GM19468 (cell line): ENCODE results near the gene BMP7.
"Not testable (repeated sequence)": the region's sequence is repeated elsewhere in the genome, so short reads cannot be mapped to it uniquely, and the experiment has no call there.

Source experiments
- ATAC-seq: cut with Tn5 transposase; IDR thresholded peaks from one replicate; pipeline ENCODE4 v1.9.1; 2021; ENCODE audit warnings: mild to moderate bottlenecking, moderate library complexity, moderate number of reproducible peaks; ENCODE audit not compliant: unreplicated experiment; ENCODE audit errors: extremely low read depth

Gene BMP7

GRCh38 chr20:57252559-57253162, 13.8 kb downstream of the BMP7 start:
- no peak for ATAC-seq

GRCh38 chr20:57251949-57252348, 14.5 kb downstream of the BMP7 start:
- ATAC-seq = no peak

DNA sequence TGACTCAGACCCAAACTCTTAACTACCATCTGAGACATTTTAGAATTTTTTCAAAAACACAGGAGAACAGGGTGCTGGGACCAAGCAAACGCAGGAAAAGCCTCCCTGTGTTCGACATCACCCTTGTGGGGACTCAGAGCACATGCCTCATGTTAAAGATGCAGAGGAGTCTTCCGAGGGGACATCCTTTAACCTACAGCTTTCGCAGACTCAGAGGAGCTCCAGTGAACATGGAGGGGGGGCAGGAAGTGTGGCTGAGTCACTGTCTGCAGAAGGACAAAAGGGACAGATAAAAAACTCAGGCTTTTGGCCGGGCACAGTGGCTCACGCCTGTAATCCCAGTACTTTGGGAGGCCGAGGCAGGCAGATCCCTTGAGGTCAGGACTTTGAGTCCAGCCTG, 15.1 kb downstream of the BMP7 start:
- no peak for ATAC-seq

DNA sequence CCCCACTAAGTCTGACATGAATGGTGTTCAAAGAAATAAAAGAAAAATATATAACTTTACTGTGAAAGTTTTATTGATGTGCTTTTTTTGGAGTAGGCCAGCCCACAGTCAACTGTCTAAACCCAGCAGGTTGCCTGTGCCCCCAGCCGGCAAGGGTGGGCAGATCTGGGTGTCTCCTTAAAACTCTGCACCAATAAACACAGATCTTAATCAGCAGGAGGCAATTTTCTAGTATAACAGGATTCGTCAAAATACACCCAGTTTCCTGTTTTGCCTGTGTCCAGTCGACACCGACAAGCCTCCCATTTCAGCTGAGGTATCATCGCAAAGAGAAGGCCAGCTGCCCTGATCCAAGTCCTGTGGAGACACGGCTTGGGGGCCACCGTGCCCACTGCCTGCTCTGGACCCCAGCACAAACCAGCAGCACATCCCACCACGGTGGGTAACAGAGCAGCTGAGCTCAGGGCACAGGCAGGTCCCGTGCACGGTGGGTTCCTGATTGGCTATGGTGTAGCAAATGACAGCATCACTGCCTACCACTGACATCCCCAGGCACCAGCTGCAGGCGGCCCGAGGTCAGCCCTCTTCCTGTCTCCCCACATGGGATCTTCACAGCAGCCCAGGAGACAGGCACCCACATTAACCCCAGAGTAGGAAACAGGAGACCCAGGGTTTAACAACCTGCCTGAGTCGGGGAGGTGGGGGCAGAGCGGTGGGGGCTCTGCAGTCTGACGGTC, 15.7 kb downstream of the BMP7 start:
- ATAC-seq = no peak

- no peak for ATAC-seq
Measured at GRCh38 chr20:57249772-57250171, 16.7 kb downstream of the BMP7 start.

DNA sequence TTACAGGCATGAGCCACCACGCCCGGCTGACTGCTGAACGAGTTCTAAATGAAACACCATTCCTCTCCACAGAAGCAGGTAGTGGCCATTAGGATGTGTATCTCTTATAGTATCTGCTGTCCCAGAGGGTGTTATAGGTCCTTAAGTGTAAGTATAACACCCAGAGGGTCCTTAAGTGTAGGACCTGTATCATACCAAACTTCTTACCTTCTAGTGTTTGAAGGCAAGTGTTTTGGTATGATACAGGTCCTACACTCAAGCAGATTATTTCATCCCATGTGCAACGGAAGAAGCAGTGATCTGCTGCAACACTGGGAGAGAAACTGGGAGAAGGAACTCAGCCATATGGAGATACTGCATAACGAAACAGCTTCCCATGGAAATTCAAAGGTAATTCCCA, 17.4 kb downstream of the BMP7 start:
- ATAC-seq = no peak

DNA sequence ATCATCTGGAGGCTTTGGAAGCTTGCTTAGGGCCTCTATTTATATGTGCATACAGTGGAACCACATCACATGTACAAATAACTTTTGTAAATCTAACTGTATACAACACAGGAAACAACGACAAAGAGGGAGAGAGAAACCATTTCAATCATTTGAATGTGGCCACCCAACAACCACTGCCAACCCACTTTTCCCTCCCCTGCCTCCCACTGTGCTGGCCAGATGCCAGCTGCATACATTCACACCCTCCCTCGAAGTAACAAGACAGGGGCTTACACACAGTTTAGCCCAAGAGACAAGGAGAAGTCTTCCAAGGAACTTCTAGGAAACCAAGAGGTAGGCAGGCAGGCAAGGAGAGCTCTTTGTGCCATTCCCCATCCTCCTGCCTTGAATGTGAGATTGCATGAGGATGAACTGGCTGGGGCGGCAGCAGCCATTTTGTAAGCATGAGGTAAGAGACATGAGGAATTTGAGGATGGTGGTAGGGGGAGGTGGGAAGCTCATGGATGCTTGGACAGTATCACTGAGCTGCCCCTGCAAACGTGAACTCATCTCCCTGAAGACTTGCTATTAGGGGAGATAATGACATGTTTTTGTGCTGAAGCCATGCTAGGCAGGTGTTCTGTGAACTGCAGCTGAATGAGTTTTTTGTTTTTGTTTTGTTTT, 18.2 kb downstream of the BMP7 start:
- ATAC-seq = no peak

GRCh38 chr20:57247292-57247965, 19.0 kb downstream of the BMP7 start:
- no peak for ATAC-seq

DNA sequence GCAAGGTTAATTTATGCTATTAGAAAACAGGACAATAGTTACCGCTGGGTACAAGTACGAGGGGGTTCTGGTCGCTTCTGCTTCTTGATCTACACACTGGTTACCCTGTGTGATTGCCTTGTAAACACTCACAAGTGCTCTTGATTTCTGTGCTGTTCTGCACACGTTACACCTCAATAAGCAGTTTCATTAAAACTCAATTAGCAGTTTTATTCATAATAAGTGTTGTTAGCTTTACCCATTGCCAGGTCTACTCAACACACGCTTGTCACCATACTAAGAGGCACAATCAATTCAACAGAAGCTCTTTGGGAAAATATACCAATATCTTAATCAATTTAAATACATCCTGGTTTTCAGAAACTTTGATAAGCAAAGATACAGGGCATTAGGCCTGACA, 20.4 kb downstream of the BMP7 start:
- ATAC-seq = no peak

- no peak for ATAC-seq
Measured at GRCh38 chr20:57244627-57245214, 21.7 kb downstream of the BMP7 start.

- no peak for ATAC-seq
Measured at GRCh38 chr20:57244221-57244585, 22.2 kb downstream of the BMP7 start.

DNA sequence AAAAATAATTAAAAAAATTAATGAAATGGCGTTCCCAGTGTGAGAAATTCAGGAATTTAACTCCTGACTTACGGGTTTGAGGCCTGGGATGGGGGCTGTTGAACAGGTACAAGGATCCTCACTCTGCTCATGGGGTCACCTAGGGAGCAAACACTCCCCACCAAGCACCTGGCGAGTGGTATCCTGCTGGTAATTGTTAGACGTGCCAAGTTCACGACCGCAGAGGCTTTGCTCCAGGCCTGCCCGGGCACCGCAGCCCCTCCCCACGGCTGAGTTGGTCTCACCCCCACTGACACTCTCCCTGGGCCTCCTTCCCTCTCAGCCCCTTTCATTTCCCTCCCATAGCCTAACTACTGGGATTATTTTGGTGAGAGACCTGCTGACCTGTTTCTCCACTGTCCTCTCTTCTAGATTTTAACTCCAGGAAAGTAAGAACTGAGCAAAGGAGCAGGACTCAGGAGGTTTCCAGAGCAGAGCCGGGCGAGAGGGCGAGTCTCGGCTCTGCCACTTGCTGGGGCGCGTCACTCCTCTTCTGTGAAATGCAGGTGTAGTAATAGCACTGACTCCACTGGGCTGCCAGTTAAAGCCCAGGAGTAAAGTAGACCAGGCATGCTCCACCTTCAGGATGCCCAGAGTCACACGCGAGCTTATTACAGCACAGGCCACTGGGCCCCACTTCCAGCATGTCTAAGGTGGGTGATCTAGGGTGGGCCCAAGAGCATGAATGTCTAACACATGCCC, 22.8 kb downstream of the BMP7 start:
- no peak for ATAC-seq

DNA sequence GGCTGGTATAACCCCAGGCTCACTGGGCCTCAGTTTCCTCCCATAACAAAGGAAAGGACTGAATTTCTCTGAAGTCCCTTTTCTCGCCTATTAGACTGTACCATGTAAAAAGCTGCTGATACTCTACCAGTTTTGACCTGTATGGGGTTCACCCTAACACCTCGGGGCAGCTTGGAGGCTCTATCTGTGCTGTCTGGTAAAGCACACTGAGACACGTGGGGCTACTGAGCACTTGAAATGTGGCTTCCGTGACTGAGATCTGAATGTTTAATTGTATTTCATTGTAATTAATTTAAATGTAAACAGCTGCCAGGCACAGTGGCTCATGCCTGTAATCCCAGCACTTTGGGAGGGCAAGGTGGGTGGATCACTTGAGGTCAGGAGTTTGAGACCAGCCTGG, 24.0 kb downstream of the BMP7 start:
- no peak for ATAC-seq

GRCh38 chr20:57241363-57241991, 25.0 kb downstream of the BMP7 start:
- no peak for ATAC-seq

GRCh38 chr20:57240581-57241362, 25.7 kb downstream of the BMP7 start:
- ATAC-seq = no peak

GRCh38 chr20:57239725-57240124, 26.7 kb downstream of the BMP7 start:
- ATAC-seq = not testable (repeated sequence)

GRCh38 chr20:57239324-57239723, 27.1 kb downstream of the BMP7 start:
- not testable (repeated sequence) for ATAC-seq

DNA sequence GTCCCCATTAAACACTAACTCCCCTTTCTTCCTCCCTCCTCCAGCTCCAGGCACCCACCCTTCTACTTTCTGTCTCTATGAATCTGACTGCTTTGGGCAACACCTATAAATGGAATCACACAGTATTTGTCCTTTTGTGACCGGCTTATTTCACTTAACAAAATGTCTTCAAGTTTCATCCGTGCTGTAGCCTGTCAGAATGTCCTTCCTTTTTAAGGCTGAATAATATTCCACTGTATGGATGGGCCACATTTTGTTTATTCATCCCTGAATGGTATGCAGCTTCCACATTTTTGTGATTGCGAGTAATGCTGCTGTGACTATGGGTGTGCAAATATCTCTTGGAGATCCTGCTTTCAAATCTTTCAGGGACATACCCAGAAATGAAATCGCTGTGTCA, 28.4 kb downstream of the BMP7 start:
- no peak for ATAC-seq

DNA sequence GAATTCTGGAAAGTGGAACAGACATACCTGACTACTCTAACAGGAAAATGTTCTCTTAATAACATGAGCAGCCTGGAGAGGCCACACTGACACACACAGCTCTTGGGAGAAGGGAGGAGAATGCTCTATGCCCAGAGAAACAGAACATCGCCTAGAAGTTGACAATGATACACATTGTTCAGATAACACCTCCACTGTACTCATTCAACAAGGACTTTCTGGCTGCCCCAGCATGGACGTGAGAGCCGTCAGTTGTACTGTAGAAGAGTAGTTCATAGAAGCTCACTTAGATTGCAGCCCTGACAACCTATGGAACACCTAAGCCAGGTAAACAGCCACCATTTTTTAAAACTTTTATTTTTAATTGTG, 28.9 kb downstream of the BMP7 start:
- ATAC-seq = no peak
